Medulla oblongata (tissue), 1 donor: ENCODE measurements around the gene SLC35F6.

Experiments
- DNase-seq: peaks from one replicate; pipeline ENCODE4 v3.0.0-alpha.2; 2015; ENCODE audit errors: extremely low spot score

Gene SLC35F6

GRCh38 chr2:26820932-26821331 is 56.8 kb downstream of the SLC35F6 start:
- DNase-seq: no peak

GRCh38 chr2:26822877-26823276 is 58.8 kb downstream of the SLC35F6 start:
- DNase-seq: no peak
